K562 (cell line): ENCODE measurements around the gene MAK. TPM values are rescaled to one million over a fixed set of nuclear protein-coding genes. Genes with fewer than 3 reads are reported as not detected.

Experiments used
- ATF6 ChIP-seq: sonication (generic); formaldehyde crosslinking; IDR thresholded peaks from 2 replicates; pipeline ENCODE4 v1.4.0; 2020; ENCODE audit warnings: mild to moderate bottlenecking, missing genetic modification reagents
- CHCHD3 ChIP-seq: fragments of 250-450 bp; sonication (Bioruptor Pico); IDR thresholded peaks from 2 replicates; pipeline ENCODE4 v2.1.2; 2022; ENCODE audit warnings: mild to moderate bottlenecking
- CHD2 ChIP-seq: IDR thresholded peaks from 2 replicates; pipeline ENCODE4 v1.6.1; 2011; ENCODE audit warnings: low read depth, low read length
- CSDE1 ChIP-seq, 2 experiments: fragments of 450-650 bp; IDR thresholded peaks; 2 replicates each; pipeline ENCODE4 v1.6.1; 2016; ENCODE audit warnings: mild to moderate bottlenecking in 1 of 2
- ETV1 ChIP-seq: fragments of 450-650 bp; conservative IDR thresholded peaks from 2 replicates; pipeline ENCODE4 v1.6.1; 2016; ENCODE audit warnings: missing genetic modification characterization, control low read depth, low read depth, missing compliant biosample characterization
- EZH2 ChIP-seq: IDR thresholded peaks from 2 replicates; pipeline ENCODE4 v1.6.1; 2012; ENCODE audit warnings: low read depth, mild to moderate bottlenecking, inconsistent platforms, low read length, borderline replicate concordance
- GTF2A2 ChIP-seq: IDR thresholded peaks from 2 replicates; pipeline ENCODE4 v1.6.1; 2016; ENCODE audit warnings: mild to moderate bottlenecking, missing genetic modification characterization, missing compliant biosample characterization
- MCM2 ChIP-seq: fragments of 450-650 bp; IDR thresholded peaks from 2 replicates; pipeline ENCODE4 v1.6.1; 2017; ENCODE audit warnings: low read depth, mild to moderate bottlenecking
- MLLT1 ChIP-seq, 2 experiments: fragments of 450-650 bp; IDR thresholded peaks; 2 replicates each; pipeline ENCODE4 v1.6.1; 2016
- NELFE ChIP-seq: IDR thresholded peaks from 2 replicates; pipeline ENCODE4 v1.6.1; 2011; ENCODE audit warnings: mild to moderate bottlenecking; ENCODE audit not compliant: insufficient read depth, insufficient read length
- TFAP4 ChIP-seq: sonication (generic); formaldehyde crosslinking; IDR thresholded peaks from 2 replicates; pipeline ENCODE4 v1.8.0; 2022; ENCODE audit warnings: missing genetic modification reagents, mild to moderate bottlenecking, moderate library complexity, borderline replicate concordance
- TFE3 ChIP-seq: fragments of 450-650 bp; formaldehyde crosslinking; IDR thresholded peaks from 2 replicates; pipeline ENCODE4 v1.4.0; 2020; ENCODE audit warnings: mild to moderate bottlenecking, mixed read lengths
- THRB ChIP-seq: fragments of 450-650 bp; formaldehyde crosslinking; conservative IDR thresholded peaks from 2 replicates; pipeline ENCODE4 v1.4.0; 2022; ENCODE audit warnings: mild to moderate bottlenecking, missing genetic modification characterization
- UBTF ChIP-seq, 2 experiments: IDR thresholded peaks; 2 replicates each; pipeline ENCODE4 v1.6.1; 2012; ENCODE audit warnings: improper control_type of control experiment in 2 of 2, low read depth in 2 of 2, low read length in 2 of 2, borderline replicate concordance in 1 of 2
- ZNF133 ChIP-seq: fragments of 250-450 bp; sonication (Bioruptor Pico); IDR thresholded peaks from 2 replicates; pipeline ENCODE4 v1.4.0; 2020; ENCODE audit warnings: mild to moderate bottlenecking
- ZNF146 ChIP-seq: IDR thresholded peaks from one replicate; pipeline ENCODE4 v1.6.1; 2018; ENCODE audit warnings: missing compliant biosample characterization; ENCODE audit not compliant: unreplicated experiment
- ZNF174 ChIP-seq: fragments of 250-450 bp; sonication (Bioruptor Pico); IDR thresholded peaks from 2 replicates; pipeline ENCODE4 v1.4.0; 2020; ENCODE audit warnings: mild to moderate bottlenecking
- ZNF224 ChIP-seq: sonication (generic); formaldehyde crosslinking; IDR thresholded peaks from 2 replicates; pipeline ENCODE4 v1.8.0; 2022; ENCODE audit warnings: mild to moderate bottlenecking, missing genetic modification reagents
- polyA plus RNA-seq, 8 experiments: library from polyadenylated mRNA; depleted of rRNA in 4 of 8; stranded (reverse) in 5 of 8; unstranded in 3 of 8; fragments of >200 nt; fragmentation: Nextera tagmentation in 2 of 8; fragmentation: Illumina TruSeq in 1 of 8; extraction: Ambion mirVana in 2 of 8; extraction: Trizol in 1 of 8; gene quantifications; 2 replicates each; pipeline versions ENCODE4 v1.2.1 to v1.2.3, GENCODE V29; 2011 to 2014; ENCODE audit warnings: inconsistent platforms in 1 of 8, missing spikeins in 1 of 8
- total RNA-seq, 7 experiments: library from RNA; depleted of rRNA in 6 of 7; stranded (reverse); fragments of >200 nt in 6 of 7; fragmentation: Illumina TruSeq in 2 of 7; extraction: Trizol in 2 of 7; gene quantifications; 2 replicates each; pipeline versions ENCODE4 v1.2.1 to v1.2.3, GENCODE V29; 2011 to 2021; ENCODE audit warnings: low replicate concordance in 1 of 7

Gene MAK
- total and polyA plus RNA-seq, 9 of the 15 experiments (the other 6 are each of a cell fraction or from before 2014, with no cell fraction given): 0.25 to 1.1 (median 0.53) TPM

GRCh38 chr6:10722820-10723566, 115.3 kb downstream of the MAK start, which contains the start of gene TMEM14C (continued):
- TF ChIP-seq MCM2 (no peak), ZNF133 (no peak), EZH2 (no peak), ZNF174 (CRISPR knock-in tag) (no peak), UBTF (IDR thresholded peaks at IDR 0.05; ENCODE audit: borderline replicate concordance in 1 of 2, low read depth in 2 of 2, low read length in 2 of 2) (peak; percentile 81 to 94; a peak in 3 of 4 replicates), NELFE (no peak), THRB (CRISPR knock-in tag) (no peak), ETV1 (tag) (peak; percentile 85), MLLT1 (IDR thresholded peaks at IDR 0.05) (peak; percentile 76 to 84; a peak in 3 of 4 replicates), CSDE1 (IDR thresholded peaks at IDR 0.05) (no peak), ZNF146 (CRISPR knock-in tag) (no peak), CHCHD3 (no peak), TFAP4 (CRISPR knock-in tag) (peak; percentile 93; the same call in 1 of the 2 replicates), GTF2A2 (tag) (no peak), CHD2 (no peak), ATF6 (CRISPR knock-in tag) (no peak), ZNF224 (CRISPR knock-in tag) (no peak), TFE3 (CRISPR knock-in tag) (peak; percentile 66; the same call in 1 of the 2 replicates)
